ENCODE results near the gene E2F3. TPM values are rescaled to one million over a fixed set of nuclear protein-coding genes. Genes with fewer than 3 reads are reported as not detected.

The E2F3 gene
- total RNA-seq, 6 experiments from 2014 or later: 16.3 to 18.5 (median 17.3) TPM

DNA sequence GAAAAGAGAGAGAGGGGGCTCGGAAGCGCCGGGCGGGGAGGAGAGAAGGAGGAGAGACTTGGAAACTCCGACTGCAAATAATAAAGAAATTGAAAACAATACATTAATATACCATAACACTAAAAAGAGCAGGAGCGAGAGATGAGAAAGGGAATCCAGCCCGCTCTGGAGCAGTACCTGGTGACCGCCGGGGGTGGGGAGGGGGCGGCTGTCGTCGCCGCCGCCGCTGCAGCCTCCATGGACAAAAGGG is 338 bp downstream of the E2F3 start:
- peaks cover 11% of the 10 kb centered on the region for H3K36me3 Mint-ChIP-seq (ENCODE audit: low read depth)
- peaks cover 2% of the 10 kb centered on the region; the same call in 1 of the 2 replicates for H3K27me3 Mint-ChIP-seq (ENCODE audit: insufficient read depth)
- peaks cover 25% of the 10 kb centered on the region for H3K4me1 Mint-ChIP-seq (ENCODE audit: low read depth)
- H3K4me3 Mint-ChIP-seq: peak overlapping the region; percentile 92
- H3K9me3 Mint-ChIP-seq: no peaks in the 10 kb centered on the region
- TF ChIP-seq, protein P1, sequence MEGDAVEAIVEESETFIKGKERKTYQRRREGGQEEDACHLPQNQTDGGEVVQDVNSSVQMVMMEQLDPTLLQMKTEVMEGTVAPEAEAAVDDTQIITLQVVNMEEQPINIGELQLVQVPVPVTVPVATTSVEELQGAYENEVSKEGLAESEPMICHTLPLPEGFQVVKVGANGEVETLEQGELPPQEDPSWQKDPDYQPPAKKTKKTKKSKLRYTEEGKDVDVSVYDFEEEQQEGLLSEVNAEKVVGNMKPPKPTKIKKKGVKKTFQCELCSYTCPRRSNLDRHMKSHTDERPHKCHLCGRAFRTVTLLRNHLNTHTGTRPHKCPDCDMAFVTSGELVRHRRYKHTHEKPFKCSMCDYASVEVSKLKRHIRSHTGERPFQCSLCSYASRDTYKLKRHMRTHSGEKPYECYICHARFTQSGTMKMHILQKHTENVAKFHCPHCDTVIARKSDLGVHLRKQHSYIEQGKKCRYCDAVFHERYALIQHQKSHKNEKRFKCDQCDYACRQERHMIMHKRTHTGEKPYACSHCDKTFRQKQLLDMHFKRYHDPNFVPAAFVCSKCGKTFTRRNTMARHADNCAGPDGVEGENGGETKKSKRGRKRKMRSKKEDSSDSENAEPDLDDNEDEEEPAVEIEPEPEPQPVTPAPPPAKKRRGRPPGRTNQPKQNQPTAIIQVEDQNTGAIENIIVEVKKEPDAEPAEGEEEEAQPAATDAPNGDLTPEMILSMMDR (IDR thresholded peaks at IDR 0.05): no peak; the same call in 1 of the 2 replicates
- peak overlapping the region; percentile 95 for H3K27ac Mint-ChIP-seq
- no peak for DNase-seq

DNA sequence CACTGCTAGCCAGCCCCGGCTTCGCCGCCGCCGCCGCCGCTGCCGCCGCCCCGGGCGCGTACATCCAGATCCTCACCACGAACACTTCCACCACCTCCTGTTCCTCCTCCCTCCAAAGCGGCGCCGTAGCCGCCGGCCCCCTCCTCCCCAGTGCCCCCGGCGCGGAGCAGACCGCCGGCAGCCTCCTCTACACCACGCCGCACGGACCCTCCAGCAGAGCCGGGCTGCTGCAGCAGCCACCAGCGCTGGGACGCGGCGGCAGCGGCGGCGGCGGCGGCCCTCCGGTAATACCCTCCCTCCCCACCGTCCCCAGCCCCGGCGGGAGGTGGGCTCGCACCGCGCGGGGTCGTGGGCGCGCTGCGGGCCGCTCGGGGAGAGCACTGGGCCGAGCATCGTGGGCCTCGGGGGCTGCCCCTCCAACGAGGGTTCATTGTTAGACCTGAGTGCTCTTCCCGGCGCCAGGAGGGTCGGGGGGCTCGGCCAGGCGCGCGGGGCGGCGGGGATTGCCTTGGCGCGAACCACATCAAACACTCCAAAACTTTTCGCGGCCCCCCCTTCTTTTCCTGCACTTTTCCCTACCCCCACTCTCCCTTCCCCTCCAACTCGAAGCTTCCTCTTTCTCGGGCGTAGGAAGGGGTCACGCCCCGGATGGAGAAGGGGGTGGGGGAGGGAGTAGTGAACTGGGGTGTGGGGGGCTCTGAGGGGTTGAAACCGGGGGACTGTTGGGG is 827 bp downstream of the E2F3 start:
- H3K27ac Mint-ChIP-seq: peak overlapping the region; percentile 95

DNA sequence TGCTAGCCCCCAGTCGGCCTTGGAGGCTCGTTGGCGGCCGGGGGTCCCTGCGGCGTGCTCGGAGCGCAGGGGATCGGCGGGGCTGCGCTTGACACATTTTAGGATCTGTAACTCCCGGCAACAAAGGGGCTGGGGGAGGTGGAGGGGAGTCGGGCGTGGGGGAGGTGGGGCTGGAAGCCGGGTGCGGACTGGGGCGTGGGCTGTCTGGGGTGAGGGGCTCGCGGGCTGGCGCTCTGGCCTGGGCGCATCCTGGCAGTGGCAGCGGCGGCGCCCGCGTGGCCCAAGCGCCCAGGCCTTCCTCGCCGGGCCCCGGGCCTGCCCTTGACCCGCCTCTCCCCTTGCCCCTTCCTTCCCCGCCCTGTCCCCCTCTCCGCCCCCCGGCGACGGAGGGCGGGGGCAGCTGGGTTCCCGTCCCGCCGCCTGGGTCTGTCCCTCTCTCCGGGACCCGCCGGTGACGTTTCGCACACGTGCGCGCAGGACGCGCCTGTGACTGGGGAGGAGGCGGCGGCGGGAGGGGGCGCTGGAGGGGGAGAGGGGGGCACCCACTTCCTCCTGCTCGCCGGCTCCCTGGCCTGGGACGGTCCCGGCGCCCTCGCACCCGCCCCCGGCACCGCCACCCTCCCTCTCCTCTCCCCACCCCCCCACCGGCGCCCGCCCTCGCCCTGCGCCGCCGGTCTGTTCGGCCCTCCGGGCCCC is 1.5 kb downstream of the E2F3 start:
- peak overlapping the region; percentile 91 for H3K27ac Mint-ChIP-seq
- H3K27me3 Mint-ChIP-seq (ENCODE audit: insufficient read depth): no peaks in the 10 kb centered on the region; the same call in 1 of the 2 replicates
- no peaks in the 10 kb centered on the region for H3K9me3 Mint-ChIP-seq
- TF ChIP-seq, protein P1 (IDR thresholded peaks at IDR 0.05): peak; percentile 57
- peak; percentile 82 for DNase-seq
- peaks cover 36% of the 10 kb centered on the region for H3K4me1 Mint-ChIP-seq (ENCODE audit: low read depth)
- peaks cover 15% of the 10 kb centered on the region for H3K36me3 Mint-ChIP-seq (ENCODE audit: low read depth)
- H3K4me3 Mint-ChIP-seq: peak overlapping the region; percentile 97

More for the DNA sequence above, 827 bp downstream of the E2F3 start:
- H3K4me3 Mint-ChIP-seq: peak overlapping the region; percentile 97
- peaks cover 30% of the 10 kb centered on the region for H3K4me1 Mint-ChIP-seq (ENCODE audit: low read depth)
- TF ChIP-seq, protein P1 (IDR thresholded peaks at IDR 0.05): no peak
- H3K36me3 Mint-ChIP-seq (ENCODE audit: low read depth): peaks cover 15% of the 10 kb centered on the region
- H3K27me3 Mint-ChIP-seq (ENCODE audit: insufficient read depth): peaks cover 2% of the 10 kb centered on the region; the same call in 1 of the 2 replicates
- no peaks in the 10 kb centered on the region for H3K9me3 Mint-ChIP-seq
- DNase-seq: no peak

DNA sequence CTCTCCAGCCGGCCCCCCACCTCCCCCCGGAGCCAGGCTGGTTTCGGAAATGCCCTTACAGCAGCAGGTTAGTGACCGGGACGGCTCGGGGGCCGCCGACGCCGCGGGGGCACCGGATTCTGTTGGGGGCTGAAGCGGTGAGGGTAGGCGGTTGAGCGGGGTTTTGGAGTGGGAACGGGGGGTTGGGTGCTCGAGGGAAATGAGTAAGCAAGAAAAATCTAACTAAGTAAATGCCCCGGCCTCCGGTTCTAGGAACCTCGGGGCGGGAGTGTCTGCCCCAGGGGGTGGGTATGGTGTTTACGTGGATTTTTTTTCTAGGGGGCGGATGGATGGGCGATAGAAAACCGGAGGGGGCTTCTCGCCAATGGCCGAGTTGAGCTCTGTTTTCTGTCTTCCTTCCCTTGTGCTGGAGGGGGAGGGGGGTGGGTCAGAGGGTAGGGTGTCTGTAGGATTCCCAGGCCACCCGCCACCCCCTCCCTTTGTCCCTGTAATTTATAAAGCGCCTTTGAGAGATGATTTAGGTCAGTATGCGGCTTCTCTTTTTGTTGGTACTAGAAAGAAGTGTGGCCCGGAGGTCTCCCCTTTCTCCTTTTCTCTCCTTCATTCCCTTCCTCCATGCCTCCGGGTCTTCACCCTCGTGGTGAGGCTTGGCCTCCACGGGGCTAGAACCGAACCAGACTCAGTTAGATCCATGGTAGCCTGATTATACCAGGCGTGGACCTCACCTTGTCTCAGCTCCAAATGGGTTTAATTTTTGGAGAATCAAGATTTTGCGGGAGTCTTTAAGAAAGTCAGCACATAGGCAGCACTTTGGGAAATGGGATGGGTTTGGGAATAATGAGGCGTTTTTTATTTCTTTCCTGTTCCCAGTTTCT is 2.3 kb downstream of the E2F3 start:
- H3K9me3 Mint-ChIP-seq: no peaks in the 10 kb centered on the region
- H3K27me3 Mint-ChIP-seq (ENCODE audit: insufficient read depth): no peaks in the 10 kb centered on the region; the same call in 1 of the 2 replicates
- H3K4me3 Mint-ChIP-seq: peak overlapping the region; percentile 97
- H3K36me3 Mint-ChIP-seq (ENCODE audit: low read depth): peaks cover 15% of the 10 kb centered on the region
- TF ChIP-seq, protein P1 (IDR thresholded peaks at IDR 0.05): no peak
- DNase-seq: peak; percentile 27
- H3K27ac Mint-ChIP-seq: peak overlapping the region; percentile 91
- peaks cover 36% of the 10 kb centered on the region for H3K4me1 Mint-ChIP-seq (ENCODE audit: low read depth)

DNA sequence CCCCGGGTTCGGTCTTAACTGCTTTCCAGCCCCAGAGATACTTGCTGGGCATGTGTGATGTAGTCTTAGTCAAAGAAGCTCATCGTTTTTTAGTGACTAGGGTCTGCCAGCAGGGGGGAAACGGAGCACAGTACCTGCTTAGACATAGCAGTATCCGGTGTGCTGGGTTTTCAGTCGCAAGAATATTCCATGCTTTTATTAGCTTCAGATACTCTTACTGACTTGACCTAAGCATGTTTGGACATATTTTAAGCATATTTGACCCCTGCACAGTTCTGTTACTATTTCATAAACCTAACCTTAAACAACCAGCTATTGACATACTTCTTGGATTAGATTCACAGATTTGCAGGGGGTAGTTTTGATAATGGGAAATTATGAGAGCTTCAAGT is 3.0 kb downstream of the E2F3 start:
- H3K27me3 Mint-ChIP-seq (ENCODE audit: insufficient read depth): no peaks in the 10 kb centered on the region
- peak; percentile 74 for DNase-seq
- TF ChIP-seq, protein P1 (IDR thresholded peaks at IDR 0.05): peak; percentile 77
- H3K27ac Mint-ChIP-seq: peak overlapping the region; percentile 91
- H3K9me3 Mint-ChIP-seq: no peaks in the 10 kb centered on the region
- peaks cover 42% of the 10 kb centered on the region for H3K4me1 Mint-ChIP-seq (ENCODE audit: low read depth)
- peak overlapping the region; percentile 97 for H3K4me3 Mint-ChIP-seq
- peaks cover 15% of the 10 kb centered on the region for H3K36me3 Mint-ChIP-seq (ENCODE audit: low read depth)
